GM19035 (cell line): ENCODE data around the gene RPP21.

ENCODE experiments used
- ATAC-seq: cut with Tn5 transposase; IDR thresholded peaks from one replicate; pipeline ENCODE4 v1.9.1; 2021; ENCODE audit not compliant: unreplicated experiment

RPP21 gene

GRCh38 chr6:30328397-30328796 lies 16.6 kb upstream of the RPP21 start:
- no peak for ATAC-seq

GRCh38 chr6:30329331-30329730 lies 15.6 kb upstream of the RPP21 start:
- ATAC-seq: no peak

DNA sequence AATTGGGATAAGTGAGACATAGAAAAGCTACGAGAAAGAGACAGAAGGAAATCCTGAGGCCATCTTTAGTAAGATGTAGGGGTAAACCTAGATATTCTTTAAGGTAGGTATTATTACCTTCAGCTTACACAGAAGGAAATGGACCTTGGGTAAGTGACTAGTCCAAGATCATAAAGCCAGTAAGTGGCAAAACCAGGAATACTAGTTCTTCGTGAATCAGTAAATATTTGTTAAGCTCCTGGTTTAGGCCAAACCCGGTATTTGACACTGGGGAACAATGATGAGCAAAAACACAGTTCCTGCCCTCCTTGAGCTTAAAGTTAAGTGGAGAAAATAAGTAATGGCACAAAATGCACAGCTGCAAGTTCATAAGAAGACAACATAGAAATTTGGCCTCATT lies 13.0 kb upstream of the RPP21 start:
- ATAC-seq: no peak

- no peak for ATAC-seq
Observed at GRCh38 chr6:30334075-30334783, 10.7 kb upstream of the RPP21 start.

GRCh38 chr6:30340589-30341054 lies 4.3 kb upstream of the RPP21 start:
- no peak for ATAC-seq

DNA sequence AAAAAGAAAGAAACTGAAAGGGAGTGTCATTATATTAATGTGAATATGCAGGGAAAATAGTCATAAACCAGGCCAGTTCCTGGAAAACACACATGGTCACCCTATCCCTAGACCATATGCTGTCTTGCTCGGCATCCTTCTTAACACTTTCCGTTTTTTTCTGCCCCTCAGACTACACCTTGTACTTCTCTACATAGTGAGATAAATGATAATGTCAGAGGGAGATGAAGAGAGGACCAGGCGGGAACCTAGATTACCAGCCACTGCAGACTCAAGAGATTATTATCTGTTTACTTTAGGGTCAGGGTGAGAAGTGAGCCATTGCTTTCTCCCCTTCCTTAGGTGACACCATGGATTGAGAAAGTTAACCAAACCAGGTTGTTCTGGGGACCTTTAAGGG lies 3.7 kb upstream of the RPP21 start:
- no peak for ATAC-seq

DNA sequence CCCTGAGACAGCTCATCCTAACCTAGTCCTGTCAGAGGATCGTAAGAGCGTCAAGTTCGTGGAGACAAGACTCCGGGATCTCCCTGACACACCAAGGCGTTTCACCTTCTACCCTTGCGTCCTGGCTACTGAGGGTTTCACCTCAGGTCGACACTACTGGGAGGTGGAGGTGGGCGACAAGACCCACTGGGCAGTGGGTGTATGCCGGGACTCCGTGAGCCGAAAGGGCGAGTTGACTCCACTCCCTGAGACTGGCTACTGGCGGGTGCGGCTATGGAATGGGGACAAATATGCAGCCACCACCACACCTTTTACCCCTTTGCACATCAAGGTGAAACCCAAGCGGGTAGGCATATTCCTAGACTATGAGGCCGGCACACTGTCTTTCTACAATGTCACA lies 3.2 kb upstream of the RPP21 start:
- no peak for ATAC-seq

GRCh38 chr6:30344191-30344867 lies 627 bp upstream of the RPP21 start:
- no peak for ATAC-seq

DNA sequence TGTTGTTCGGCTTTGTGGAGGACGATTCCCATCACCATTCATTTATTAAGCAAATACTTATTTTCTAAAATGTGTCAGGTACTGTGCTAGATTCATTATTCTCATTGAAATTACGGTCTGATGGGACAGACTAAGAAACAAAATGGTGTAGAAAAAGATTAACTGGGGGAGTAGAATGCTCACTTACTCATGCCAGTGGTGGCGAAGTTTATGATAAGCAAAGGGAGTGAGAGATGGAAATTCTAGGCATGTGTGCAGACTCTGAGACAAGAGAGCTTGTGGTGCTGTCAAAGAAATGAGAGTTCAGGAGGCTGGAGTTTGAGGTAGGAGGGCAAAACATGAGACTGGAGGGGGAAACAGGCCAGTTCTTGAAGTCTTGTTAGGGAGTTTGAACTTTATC lies 896 bp downstream of the RPP21 start:
- ATAC-seq: no peak

GRCh38 chr6:30348957-30349356 lies 4.0 kb downstream of the RPP21 start:
- no peak for ATAC-seq

- ATAC-seq: no peak
Observed at GRCh38 chr6:30349421-30350177, 4.6 kb downstream of the RPP21 start.

DNA sequence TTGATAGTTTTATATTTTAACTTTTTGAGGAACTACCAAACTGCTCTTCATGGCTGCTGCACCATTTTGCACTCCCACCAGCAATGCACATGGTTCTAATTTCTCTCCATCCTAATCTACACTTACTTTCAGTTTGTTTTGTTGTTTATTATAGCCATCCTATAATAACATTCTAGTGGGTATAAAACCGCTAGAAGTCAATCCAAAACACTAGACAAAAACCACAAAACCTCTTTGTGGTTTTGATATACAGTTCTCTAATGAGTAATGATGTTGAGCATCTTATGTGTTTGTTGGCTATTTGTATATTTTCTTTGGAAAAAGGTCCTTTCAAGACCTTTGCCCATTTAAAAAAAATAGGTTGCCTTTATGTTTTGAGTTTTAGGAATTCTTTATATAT lies 5.6 kb downstream of the RPP21 start:
- no peak for ATAC-seq

DNA sequence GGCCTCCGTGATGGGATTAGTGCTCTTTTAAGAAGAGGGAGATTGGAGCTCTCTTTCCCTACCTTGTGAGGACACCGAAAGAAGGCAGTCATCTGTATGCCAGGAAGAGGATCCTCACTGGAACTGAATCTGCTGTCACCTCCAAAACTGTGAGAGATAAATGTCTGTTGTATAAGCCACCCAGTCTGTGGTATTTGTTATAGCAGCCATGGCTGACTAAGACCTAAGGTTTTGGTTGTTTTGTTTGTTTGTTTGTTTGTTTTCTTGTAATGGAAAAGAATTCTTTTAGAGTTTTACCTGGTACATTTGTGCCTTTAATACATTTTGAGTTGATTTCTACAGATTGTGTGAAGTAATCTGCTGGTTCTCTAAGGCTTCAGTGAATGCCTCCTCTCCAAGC lies 7.6 kb downstream of the RPP21 start:
- ATAC-seq: no peak

DNA sequence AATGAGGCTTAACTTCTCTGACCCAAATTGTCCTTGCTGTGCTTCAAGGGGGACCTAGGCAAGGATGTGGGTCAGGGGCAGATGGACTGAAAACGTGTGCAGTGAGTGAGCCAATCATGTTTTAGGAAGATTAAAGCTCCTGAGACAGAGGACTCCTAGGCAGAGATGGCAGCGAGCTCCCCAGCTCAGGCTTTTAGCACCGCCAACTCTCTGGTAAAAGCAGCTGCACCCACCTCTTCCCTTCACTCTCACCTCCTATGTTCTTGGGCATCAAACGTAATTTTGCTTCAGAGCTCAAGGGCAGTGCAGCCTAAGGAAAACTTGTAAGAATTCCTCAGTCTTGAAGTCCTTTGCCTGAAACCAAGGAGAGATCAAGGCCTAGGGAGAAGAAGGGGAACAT lies 10.3 kb downstream of the RPP21 start:
- no peak for ATAC-seq

DNA sequence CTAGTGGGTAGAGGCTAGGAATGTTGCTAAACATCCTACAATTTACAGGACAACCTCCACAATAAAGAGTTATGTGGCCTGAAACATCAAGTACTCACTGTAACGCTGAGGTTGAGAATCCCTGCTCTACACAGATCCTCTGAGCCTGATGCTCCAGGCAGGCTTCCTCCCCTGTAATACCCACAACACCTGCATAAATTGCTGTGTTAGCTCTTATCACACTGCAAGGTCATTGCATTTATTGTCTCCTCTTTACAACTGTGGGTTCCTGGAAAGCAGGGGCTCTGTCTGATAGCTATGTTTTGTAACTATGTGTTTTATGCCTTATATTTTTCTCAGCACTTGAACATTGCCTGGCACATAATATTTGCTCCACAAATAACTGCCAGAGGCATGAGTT lies 11.6 kb downstream of the RPP21 start:
- no peak for ATAC-seq

DNA sequence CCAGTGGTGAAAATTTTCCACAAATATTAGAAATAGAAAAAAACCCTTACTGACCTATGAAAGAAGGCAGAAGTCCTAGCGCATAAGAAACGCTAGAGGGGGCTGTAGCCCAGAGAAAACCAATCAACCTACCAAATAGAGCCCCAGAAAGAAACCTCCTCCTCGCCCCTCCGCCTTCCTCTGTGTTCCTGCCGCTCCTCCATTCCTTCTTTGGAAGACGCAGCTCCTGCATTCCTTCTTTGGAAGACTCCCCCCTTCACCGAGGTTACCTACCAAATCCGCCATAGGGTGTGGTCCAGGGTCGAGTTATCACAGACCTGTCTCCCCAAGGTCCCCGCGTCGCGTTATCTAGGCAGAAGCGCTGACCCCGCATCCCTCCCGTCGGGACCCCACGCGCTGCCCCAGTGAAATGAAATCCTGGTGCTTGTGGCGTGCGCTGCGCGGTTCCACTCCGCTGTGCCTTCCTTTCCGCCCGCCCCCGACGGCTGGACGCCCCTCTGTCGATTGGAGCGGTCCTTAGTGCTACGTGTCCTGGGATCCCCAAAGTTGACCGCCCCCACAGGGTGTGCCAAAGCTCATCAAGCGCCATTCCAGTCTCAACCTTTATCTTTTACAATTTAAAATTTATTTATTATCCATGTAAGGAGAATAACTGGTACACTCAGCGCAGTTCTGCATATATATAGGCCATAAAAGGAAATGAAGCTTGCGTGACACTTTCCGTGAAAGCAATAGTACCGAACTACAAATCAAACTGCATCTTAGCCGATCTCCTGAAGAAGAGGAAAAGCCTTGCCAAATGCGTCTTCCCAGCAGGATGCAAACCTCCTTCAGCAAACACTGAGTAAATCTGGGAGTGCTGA lies 13.0 kb downstream of the RPP21 start:
- ATAC-seq: no peak

DNA sequence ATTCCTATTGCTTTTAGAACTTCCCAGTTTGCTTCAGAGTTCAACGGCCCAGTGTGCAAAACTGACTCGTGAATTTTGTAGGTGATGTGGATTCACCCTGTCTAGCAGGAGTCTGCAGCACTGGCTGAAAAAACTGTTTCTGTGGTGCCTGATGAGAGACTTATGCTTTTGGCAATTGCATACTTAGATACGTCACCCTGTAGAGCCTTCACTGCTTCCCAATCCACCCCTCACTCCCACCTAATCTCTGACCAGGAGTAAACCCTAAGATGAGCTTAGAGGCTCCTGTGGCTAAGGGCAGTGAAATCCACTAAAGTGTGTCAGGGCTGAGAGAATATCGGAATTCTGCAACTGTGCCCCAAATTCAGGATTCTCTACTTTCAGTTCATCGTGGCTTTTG lies 14.3 kb downstream of the RPP21 start:
- ATAC-seq: no peak

- ATAC-seq: no peak
Observed at GRCh38 chr6:30360139-30360538, 15.2 kb downstream of the RPP21 start.

DNA sequence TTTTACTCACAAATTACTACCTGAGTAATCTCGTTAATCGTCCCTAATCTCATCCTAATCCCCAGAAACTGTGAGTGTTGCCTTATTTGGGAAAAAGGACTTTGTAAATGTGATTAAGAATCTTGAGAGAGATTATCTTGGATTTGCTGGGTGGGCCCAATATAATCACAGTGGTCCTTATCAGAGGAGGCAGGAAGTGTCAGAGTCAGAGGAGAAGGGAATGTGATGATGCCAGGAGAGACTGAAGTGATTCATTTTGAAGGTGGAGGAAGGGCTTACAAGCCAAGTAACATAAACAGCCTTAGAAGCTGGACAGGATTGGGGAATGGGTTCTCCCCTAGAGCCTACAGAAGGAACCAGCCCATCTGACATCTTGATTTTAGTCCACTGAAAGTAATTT lies 16.7 kb downstream of the RPP21 start:
- no peak for ATAC-seq

- no peak for ATAC-seq
Observed at GRCh38 chr6:30363459-30363858, 18.5 kb downstream of the RPP21 start.

- no peak for ATAC-seq
Observed at GRCh38 chr6:30364591-30364990, 19.6 kb downstream of the RPP21 start.
